ENCODE results near the gene ATP2C2.

DNA sequence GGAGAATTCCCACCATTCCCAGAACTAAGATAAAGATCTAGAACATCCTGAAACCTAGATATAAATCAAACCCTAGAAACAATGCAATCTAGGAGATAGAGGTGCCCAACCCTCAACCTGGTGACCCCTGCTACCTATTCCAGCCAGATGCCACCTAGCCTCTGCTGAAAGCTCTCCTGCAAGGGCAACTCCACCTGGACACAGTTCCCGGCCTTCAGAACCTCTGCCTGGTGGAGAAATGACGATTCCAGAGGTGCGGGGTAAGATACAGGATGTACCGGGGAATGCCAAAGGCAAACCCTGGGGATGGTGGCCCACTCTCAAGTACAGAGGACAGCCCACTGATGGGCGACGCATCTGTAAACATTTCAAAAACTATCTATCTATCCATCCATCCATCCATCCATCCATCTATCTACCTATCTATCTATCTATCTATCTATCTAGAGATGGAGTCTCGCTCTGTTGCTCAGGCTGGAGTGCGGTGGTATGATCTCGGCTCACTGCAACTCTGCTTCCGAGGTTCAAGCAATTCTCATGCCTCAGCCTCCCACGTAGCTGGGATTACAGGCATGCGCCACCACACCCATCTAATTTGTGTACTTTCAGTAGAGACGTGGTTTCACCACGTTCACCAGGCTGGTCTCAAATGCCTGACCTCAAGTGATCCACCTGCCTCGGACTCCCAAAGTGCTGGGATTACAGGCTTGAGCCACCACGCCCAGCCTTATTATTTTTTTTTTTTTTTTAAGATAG, 117.1 kb downstream of the ATP2C2 start:
- no peak for TF ChIP-seq TCF4 (CRISPR knock-in tag; IDR thresholded peaks at IDR 0.05; ENCODE audit: borderline replicate concordance)
- TF ChIP-seq ZNF8 (CRISPR knock-in tag; IDR thresholded peaks at IDR 0.05) = no peak
- no peak for TF ChIP-seq TOX (CRISPR knock-in tag; IDR thresholded peaks at IDR 0.05; ENCODE audit: borderline replicate concordance)
- no peak for TF ChIP-seq SNAI2 (CRISPR knock-in tag; IDR thresholded peaks at IDR 0.05)
- TF ChIP-seq RARB (CRISPR knock-in tag; IDR thresholded peaks at IDR 0.05) = no peak
- no peak for TF ChIP-seq ZFP30 (CRISPR knock-in tag; IDR thresholded peaks at IDR 0.05)
- TF ChIP-seq ESRRG (CRISPR knock-in tag; IDR thresholded peaks at IDR 0.05) = no peak
- TF ChIP-seq PPARA (CRISPR knock-in tag; IDR thresholded peaks at IDR 0.05; ENCODE audit: borderline replicate concordance) = no peak
